ENCODE data around the gene NEURL3. TPM values are rescaled to one million over a fixed set of nuclear protein-coding genes. Genes with fewer than 3 reads are reported as not detected.

NEURL3 gene
- total and polyA plus RNA-seq, 5 experiments from 2014 or later: 0.16 to 0.39 TPM; not detected in 3

DNA sequence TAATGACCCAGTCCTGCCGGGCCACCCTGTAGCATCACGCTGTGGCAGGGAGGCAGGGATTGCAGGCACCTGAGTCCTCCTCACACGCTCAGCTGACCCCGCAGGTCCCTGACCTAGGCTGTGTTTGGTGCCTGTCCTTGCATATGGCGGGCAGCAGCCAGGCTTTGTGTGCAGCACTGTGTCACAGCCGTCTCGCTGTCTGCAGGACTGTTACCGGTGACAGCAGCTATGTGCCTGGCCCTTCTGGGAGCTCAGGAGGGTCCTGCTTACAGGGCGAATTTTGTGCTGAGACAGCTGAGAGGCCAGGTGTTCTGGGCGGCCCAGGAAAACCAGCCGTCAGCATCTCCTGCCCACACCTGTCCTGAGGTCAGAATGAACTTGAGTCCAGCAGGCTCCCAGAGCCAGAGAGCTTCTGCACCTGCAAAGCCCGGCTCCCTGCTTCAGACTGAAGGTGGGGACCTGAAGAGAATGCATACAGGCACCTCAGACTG is 21.0 kb upstream of the NEURL3 start:
- Mint-ChIP-seq H3K36me3 (no peaks in the 10 kb centered on the region), H3K27ac (peak overlapping the region in 2 of 10 donors; percentile 19 to 66), H3K27me3 (no peaks in the 10 kb centered on the region), H3K4me3 (peak overlapping the region in 1 of 10 donors; percentile 72), H3K4me1 (peaks cover 9 to 46% (median 32%) of the 10 kb centered on the region in 4 donors), H3K9me3 (no peaks in the 10 kb centered on the region)
- POLR2A ChIA-PET: interaction anchor here (0.6 to 6.1 kb wide), 5 partner anchors 13 to 354 kb away, joined by 3 to 120 read pairs (median 14); partner anchors contain the start of gene ARID5A
- no peak for ATAC-seq
- DNase-seq: peak in 1 of 10 donors; percentile 57

DNA sequence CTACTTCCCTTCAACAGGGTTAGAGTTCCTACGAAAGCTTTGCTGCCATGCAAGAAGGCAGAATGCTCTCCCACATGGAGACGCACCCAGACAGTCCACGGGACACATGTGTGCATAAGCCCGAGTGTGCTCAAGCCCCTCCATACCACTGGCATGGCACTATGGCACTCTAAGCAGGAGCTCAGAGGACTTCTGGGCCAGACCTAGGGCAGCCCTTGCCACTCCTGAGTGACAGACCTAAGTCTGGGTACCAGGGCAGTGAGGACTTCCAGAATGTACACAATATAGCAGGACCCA is 20.0 kb upstream of the NEURL3 start:
- ATAC-seq (no peak), DNase-seq (no peak)
- Mint-ChIP-seq H3K27ac (no peak overlapping the region), H3K9me3 (no peaks in the 10 kb centered on the region), H3K27me3 (no peaks in the 10 kb centered on the region), H3K36me3 (no peaks in the 10 kb centered on the region), H3K4me1 (peaks cover 9 to 36% (median 28%) of the 10 kb centered on the region in 4 donors), H3K4me3 (peak overlapping the region in 1 of 10 donors; percentile 22)
- POLR2A ChIA-PET: interaction anchor here (3.9 to 6.1 kb wide), 3 partner anchors 14 to 118 kb away, joined by 14 to 120 read pairs (median 46); partner anchors contain the start of gene ARID5A

DNA sequence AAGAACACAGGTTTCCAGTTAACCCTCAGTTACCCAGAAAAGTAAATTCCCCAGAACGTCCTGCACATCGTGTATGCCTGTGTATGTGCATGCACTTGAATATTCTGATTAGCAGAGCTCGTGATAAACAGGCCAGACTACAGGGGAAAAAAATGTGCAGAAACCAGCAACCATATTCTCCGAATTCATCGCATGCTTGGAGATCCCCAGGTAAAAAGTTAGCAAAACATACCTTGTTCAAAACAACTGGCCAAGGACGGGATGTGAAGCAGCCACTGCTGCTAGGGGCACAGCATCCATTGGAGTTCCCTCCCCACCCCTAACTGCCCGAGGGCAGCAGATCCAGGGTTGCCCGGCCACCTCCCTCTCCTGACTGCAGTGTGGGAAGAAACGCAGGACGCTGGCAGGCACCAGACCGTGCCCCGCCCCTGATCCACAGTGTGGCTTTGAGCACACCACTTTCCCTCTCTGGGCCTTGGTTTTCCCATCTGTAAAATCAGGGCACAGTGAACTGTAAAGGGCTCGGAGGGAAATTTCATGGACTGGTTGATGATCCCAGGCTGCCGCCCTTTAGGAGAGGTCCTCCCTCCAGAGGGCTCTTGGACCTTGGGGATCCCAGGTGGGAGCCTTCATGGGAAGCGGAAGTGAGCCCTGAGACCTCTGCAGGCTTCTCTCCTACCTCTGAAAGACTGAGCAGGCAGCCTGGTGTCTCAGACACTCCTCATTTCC is 19.5 kb upstream of the NEURL3 start:
- POLR2A ChIA-PET: interaction anchor here (3.9 to 6.1 kb wide), 3 partner anchors 14 to 117 kb away, joined by 14 to 120 read pairs (median 46); partner anchors contain the start of gene ARID5A
- Mint-ChIP-seq H3K27me3 (no peaks in the 10 kb centered on the region), H3K4me1 (peaks cover 8 to 33% (median 24%) of the 10 kb centered on the region in 4 donors), H3K4me3 (peak overlapping the region in 2 of 10 donors; percentile 2 to 11), H3K36me3 (no peaks in the 10 kb centered on the region), H3K9me3 (no peaks in the 10 kb centered on the region), H3K27ac (peak overlapping the region in 2 of 10 donors; percentile 31 to 62)
- ATAC-seq: no peak
- DNase-seq: peak in 1 of 10 donors; percentile 40

DNA sequence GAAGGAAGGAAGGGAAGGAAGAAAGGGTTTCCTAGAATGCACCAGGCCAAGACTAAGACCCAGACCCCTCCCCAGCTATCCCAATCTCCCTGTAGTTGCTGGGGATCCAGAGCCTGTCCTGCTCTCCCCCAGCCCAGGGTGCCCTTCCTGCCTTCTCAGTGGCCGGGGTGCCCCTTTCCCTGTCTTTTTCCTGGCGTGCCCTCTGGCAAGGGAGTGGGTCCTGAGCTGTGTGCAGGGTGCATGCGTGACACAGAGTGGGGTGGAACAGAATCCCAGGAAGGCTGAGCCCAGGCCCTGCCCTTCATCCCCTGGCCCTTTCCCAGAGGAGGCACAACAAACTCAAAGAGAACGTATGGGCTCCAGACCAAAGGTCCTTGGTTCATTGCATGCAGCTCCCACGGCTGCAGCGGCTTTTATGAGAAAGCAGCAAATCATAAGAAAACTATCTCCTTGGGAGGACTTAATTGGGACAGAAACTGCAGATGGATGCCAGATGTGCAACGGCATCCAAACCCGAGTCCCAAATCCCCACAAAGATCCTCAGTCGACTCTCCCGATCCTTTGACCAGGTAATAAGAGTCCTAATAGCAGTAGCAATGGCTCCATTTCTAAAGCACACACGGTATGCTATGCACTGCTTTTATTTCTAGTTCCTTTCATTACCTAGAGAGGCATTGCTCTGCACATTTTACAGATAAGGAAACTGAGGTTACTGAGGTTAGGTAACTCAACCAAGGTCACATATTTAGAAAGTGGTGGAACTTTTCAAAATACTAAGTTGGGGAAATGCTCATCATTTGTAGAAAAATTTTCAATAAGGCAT is 18.7 kb upstream of the NEURL3 start:
- POLR2A ChIA-PET: interaction anchor here (1.5 to 6.0 kb wide), 2 partner anchors 14 to 30 kb away, joined by 5 to 46 read pairs; no protein-coding TSS in a partner anchor
- Mint-ChIP-seq H3K9me3 (no peaks in the 10 kb centered on the region), H3K36me3 (no peaks in the 10 kb centered on the region), H3K4me3 (peak overlapping the region in 2 of 10 donors; percentile 11 to 55), H3K27ac (peak overlapping the region in 1 of 10 donors; percentile 31), H3K27me3 (no peaks in the 10 kb centered on the region), H3K4me1 (peaks cover 6 to 29% (median 20%) of the 10 kb centered on the region in 4 donors)
- no peak for ATAC-seq
- peak in 1 of 10 donors; percentile 22 for DNase-seq

DNA sequence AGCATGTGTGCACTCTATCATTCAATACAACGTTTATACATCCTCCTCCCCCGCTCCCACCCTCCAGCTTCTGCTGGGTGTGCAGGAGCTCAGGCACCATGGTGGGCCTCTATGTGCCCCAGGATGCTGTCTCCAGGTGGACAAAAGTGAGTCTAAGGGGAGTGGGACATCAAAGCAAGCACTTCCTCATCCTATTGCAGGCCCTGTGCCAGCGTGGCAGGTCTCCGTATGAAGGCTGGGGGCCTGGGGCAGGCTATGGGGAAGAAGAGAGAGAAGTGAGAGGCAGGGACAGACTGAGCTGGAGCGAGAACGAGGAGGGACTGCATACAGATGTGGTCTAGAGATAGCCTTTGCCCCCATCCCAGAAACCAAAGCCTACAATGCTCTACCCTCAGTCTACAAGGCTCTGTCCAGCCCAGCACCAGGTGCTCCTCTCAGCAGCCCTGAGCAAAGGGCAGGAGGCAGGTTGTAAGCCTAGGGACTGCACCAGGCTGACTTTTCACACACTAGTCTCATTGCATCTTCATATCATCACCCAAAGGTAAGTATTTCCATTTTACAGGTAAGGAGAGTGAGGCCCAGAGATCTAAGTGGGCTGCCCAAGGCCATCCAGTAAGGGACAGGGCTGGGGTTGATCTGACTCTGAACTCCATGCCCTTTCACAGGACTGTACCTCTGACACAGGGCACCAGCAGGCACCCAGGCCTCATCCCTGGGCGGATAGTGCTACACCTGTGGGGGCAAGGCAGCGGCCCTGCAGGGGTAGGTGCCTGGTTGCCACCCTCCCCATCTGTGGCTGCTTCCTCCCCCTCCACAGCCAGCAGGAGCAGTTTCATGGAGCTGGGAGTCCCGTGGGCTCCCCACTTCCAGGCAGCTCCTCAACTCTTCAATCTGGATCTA is 17.4 kb upstream of the NEURL3 start:
- no peak overlapping the region for H3K4me3 Mint-ChIP-seq
- H3K27ac Mint-ChIP-seq: no peak overlapping the region
- H3K27me3 Mint-ChIP-seq: no peaks in the 10 kb centered on the region
- DNase-seq (no peak), ATAC-seq (no peak)
- peaks cover 5 to 16% (median 7%) of the 10 kb centered on the region in 4 donors for H3K4me1 Mint-ChIP-seq
- H3K9me3 Mint-ChIP-seq: peaks cover 0 to 1% (median 0%) of the 10 kb centered on the region in 9 donors
- POLR2A ChIA-PET: interaction anchor here (0.9 to 1.5 kb wide), 3 partner anchors 9 to 16 kb away, joined by 3 to 5 read pairs (median 3); partner anchors contain the start of gene ARID5A
- no peaks in the 10 kb centered on the region for H3K36me3 Mint-ChIP-seq

DNA sequence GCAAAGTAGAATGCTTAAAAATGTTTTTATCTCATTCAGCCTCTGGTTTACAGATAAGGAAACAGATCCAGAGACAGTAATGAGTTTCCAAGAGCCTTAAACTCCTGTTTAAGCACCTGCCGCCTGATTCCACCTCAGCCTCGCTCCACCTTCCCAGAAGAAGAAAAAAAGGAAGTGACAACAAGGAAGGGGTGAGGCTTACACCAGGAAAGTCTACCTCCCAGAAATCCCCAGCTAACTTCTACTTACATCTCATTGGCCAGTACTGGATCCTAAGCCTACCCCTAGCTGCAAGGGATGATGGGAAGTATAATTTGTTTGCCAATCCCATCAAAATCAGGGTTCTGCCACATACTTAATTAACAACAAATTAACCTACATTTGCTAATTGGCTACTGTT is 16.1 kb upstream of the NEURL3 start:
- peaks cover 0 to 10% (median 5%) of the 10 kb centered on the region in 9 donors for H3K9me3 Mint-ChIP-seq
- DNase-seq: no peak
- H3K4me1 Mint-ChIP-seq: peaks cover 0 to 9% (median 2%) of the 10 kb centered on the region in 4 donors
- peaks cover 0 to 8% (median 5%) of the 10 kb centered on the region in 3 donors for H3K36me3 Mint-ChIP-seq
- H3K4me3 Mint-ChIP-seq: no peak overlapping the region
- ATAC-seq: no peak
- H3K27ac Mint-ChIP-seq: no peak overlapping the region
- H3K27me3 Mint-ChIP-seq: no peaks in the 10 kb centered on the region
- POLR2A ChIA-PET: interaction anchor here (0.5 to 0.9 kb wide), 5 partner anchors 15 to 288 kb away, joined by 3 read pairs; partner anchors contain the start of gene ARID5A

DNA sequence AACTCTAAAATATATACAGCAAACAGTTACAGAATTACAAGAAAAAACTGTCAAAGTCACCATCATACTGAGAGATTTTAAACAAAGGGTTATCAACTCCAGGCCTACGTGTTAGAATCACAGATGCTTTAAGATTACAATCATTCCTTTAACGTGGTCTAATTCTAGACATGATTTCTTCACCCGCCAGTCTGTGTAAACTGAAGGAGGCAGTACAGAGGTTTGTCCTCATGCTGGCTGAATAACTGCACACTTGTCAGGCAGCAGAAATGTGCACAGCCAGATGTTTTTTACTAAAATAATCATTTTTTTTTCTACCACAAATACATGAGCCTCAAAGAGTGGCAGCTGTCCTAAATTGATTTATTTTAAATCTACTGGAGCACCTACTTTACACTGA is 15.5 kb upstream of the NEURL3 start:
- ATAC-seq (no peak), DNase-seq (no peak)
- Mint-ChIP-seq H3K27me3 (no peaks in the 10 kb centered on the region), H3K36me3 (peaks cover 0 to 8% (median 5%) of the 10 kb centered on the region in 3 donors), H3K4me3 (no peak overlapping the region), H3K9me3 (peaks cover 0 to 15% (median 7%) of the 10 kb centered on the region in 9 donors), H3K4me1 (peaks cover 0 to 9% (median 2%) of the 10 kb centered on the region in 4 donors), H3K27ac (no peak overlapping the region)
- POLR2A ChIA-PET: no interaction called here

DNA sequence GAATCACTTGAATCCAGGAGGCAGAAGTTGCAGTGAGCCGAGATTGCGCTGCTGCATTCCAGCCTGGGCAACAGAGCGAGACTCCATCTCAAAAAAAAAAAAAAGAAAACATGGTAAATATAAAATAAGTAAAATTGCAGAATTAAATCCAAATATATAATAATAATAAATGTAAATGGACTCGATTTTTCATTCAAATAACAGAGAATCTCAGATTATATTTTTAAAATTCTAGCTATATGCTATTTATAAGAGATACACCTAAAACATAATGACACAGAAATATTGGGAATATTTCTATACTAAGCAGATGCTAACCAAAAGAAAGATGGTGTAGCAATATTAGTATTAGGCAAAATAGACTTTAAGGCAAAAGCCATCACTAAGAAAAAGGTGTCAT is 15.1 kb upstream of the NEURL3 start:
- ATAC-seq (no peak), DNase-seq (no peak)
- Mint-ChIP-seq H3K9me3 (peaks cover 0 to 15% (median 7%) of the 10 kb centered on the region in 9 donors), H3K36me3 (peaks cover 0 to 8% (median 5%) of the 10 kb centered on the region in 3 donors), H3K27me3 (no peaks in the 10 kb centered on the region), H3K27ac (no peak overlapping the region), H3K4me3 (no peak overlapping the region), H3K4me1 (peaks cover 0 to 9% (median 2%) of the 10 kb centered on the region in 4 donors)
- POLR2A ChIA-PET: interaction anchor here (1.3 kb wide), 1 partner anchor 17 kb away, joined by 3 read pairs; the partner anchor contains the start of gene ARID5A

DNA sequence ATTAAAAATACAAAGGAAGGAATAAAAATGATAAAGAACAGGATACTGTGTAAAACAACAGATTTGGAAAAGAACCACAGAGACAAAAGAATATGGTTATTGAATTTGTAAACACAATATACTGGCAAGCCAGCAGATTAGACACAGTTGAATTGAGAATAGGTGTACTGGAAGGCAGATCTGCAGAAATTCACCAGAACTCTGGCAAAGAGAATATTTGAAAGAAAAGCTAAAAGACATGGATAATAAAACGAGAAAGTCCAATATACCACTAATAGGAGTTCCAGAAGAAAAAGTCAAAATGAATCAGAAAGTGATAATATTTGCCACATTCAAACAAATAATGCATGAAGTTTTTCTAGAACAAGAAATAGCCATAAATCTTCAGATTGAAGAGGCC is 11.9 kb upstream of the NEURL3 start:
- ATAC-seq (no peak), DNase-seq (no peak)
- no peak overlapping the region for H3K4me3 Mint-ChIP-seq
- no peak overlapping the region for H3K27ac Mint-ChIP-seq
- H3K27me3 Mint-ChIP-seq: no peaks in the 10 kb centered on the region
- H3K9me3 Mint-ChIP-seq: peaks cover 0 to 15% (median 7%) of the 10 kb centered on the region in 9 donors
- peaks cover 0 to 2% (median 0%) of the 10 kb centered on the region in 4 donors for H3K4me1 Mint-ChIP-seq
- peaks cover 0 to 8% (median 5%) of the 10 kb centered on the region in 3 donors for H3K36me3 Mint-ChIP-seq
- POLR2A ChIA-PET: interaction anchor here (0.7 kb wide), 2 partner anchors 22 to 107 kb away, joined by 4 read pairs; no protein-coding TSS in a partner anchor

DNA sequence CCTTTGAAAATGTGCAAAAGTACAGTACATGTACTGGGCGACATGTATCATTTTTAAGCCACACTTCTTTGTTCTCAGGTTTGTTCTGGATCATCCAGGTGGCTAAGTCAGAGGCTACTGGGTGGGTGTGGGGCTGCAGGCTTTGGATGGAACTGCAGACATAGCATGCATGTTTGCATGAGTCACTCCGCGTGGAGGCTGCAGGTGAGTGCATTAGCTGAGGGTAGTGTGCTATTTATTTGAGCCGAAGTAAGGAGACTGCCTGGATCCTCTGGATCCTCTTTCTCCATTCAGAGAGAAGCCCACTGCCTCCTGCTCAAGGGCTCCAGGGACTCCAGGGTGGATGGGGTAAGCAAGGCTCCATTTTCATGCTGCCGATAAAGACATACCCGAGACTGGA is 9.4 kb upstream of the NEURL3 start:
- peaks cover 0 to 4% (median 1%) of the 10 kb centered on the region in 4 donors for H3K4me1 Mint-ChIP-seq
- no peak overlapping the region for H3K4me3 Mint-ChIP-seq
- POLR2A ChIA-PET: no interaction called here
- peaks cover 0 to 15% (median 7%) of the 10 kb centered on the region in 9 donors for H3K9me3 Mint-ChIP-seq
- no peak for ATAC-seq
- DNase-seq: no peak
- H3K36me3 Mint-ChIP-seq: peaks cover 0 to 8% (median 5%) of the 10 kb centered on the region in 3 donors
- H3K27ac Mint-ChIP-seq: peak overlapping the region in 1 of 10 donors; percentile 67
- peaks cover 0 to 13% (median 5%) of the 10 kb centered on the region in 5 donors for H3K27me3 Mint-ChIP-seq

DNA sequence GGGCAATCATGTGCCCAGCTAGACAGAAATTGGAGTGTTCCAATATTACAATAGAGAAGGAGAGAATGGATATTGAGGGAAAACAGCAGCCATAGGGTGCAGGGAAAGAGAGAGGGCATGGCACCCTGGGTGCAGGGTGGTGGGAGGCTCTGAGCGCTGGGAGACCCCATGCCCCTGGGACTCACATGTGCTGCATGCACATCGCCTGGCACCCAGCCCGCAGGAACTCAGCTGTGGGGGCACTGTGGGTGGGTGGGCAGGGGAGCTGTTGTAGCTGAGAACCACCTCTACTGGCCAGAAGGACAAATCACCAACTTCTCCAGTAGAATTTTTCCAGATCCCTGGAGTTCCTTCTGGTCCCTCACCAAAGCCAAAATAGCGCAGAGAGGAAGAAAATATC is 7.2 kb upstream of the NEURL3 start:
- POLR2A ChIA-PET: interaction anchor here (1.9 kb wide), 1 partner anchor 41 kb away, joined by 6 read pairs; no protein-coding TSS in a partner anchor
- H3K4me3 Mint-ChIP-seq: no peak overlapping the region

More for the DNA sequence above, 7.2 kb upstream of the NEURL3 start:
- peaks cover 4 to 22% (median 9%) of the 10 kb centered on the region in 5 donors for H3K27me3 Mint-ChIP-seq
- H3K4me1 Mint-ChIP-seq: peaks cover 6 to 18% (median 12%) of the 10 kb centered on the region in 4 donors
- peaks cover 0 to 15% (median 4%) of the 10 kb centered on the region in 9 donors for H3K9me3 Mint-ChIP-seq
- no peak for ATAC-seq
- peaks cover 0 to 6% (median 5%) of the 10 kb centered on the region in 3 donors for H3K36me3 Mint-ChIP-seq
- no peak for DNase-seq
- H3K27ac Mint-ChIP-seq: no peak overlapping the region
